Kidney glomerular epithelial cell (primary cell): ENCODE results near the gene HNRNPA3.
"Not testable (repeated sequence)": the region's sequence is repeated elsewhere in the genome, so short reads cannot be mapped to it uniquely, and the experiment has no call there.

Experiments
- DNase-seq: peaks from one replicate; lab custom pipeline; 2025; lab: John Stamatoyannopoulos, UW

The HNRNPA3 gene

GRCh38 chr2:177188482-177189469 lies 23.8 kb upstream of the HNRNPA3 start:
- DNase-seq = no peak

GRCh38 chr2:177190941-177191340 lies 21.7 kb upstream of the HNRNPA3 start:
- no peak for DNase-seq

GRCh38 chr2:177192788-177193187 lies 19.8 kb upstream of the HNRNPA3 start:
- no peak for DNase-seq

GRCh38 chr2:177193240-177193639 lies 19.4 kb upstream of the HNRNPA3 start:
- no peak for DNase-seq

GRCh38 chr2:177195194-177195593 lies 17.4 kb upstream of the HNRNPA3 start:
- DNase-seq = no peak

- DNase-seq = not testable (repeated sequence)
Measured at GRCh38 chr2:177200419-177200818, 12.2 kb upstream of the HNRNPA3 start.

- DNase-seq = no peak
Measured at GRCh38 chr2:177201919-177202346, 10.7 kb upstream of the HNRNPA3 start.

GRCh38 chr2:177204417-177204816 lies 8.2 kb upstream of the HNRNPA3 start:
- no peak for DNase-seq

- DNase-seq = no peak
Measured at GRCh38 chr2:177207101-177207500, 5.5 kb upstream of the HNRNPA3 start.

GRCh38 chr2:177211169-177211568 lies 1.4 kb upstream of the HNRNPA3 start:
- no peak for DNase-seq

- no peak for DNase-seq
Measured at GRCh38 chr2:177211576-177212105, 953 bp upstream of the HNRNPA3 start.

- DNase-seq = peak; percentile 81
Measured at GRCh38 chr2:177212891-177213856, 580 bp downstream of the HNRNPA3 start.

- DNase-seq = no peak
Measured at GRCh38 chr2:177217247-177217843, 4.8 kb downstream of the HNRNPA3 start.

- DNase-seq = not testable (repeated sequence)
Measured at GRCh38 chr2:177219787-177220186, 7.2 kb downstream of the HNRNPA3 start.

- DNase-seq = no peak
Measured at GRCh38 chr2:177221534-177221933, 8.9 kb downstream of the HNRNPA3 start.

- no peak for DNase-seq
Measured at GRCh38 chr2:177221970-177222369, 9.4 kb downstream of the HNRNPA3 start.

- not testable (repeated sequence) for DNase-seq
Measured at GRCh38 chr2:177223436-177223835, 10.8 kb downstream of the HNRNPA3 start.

GRCh38 chr2:177225965-177226360 lies 13.4 kb downstream of the HNRNPA3 start:
- DNase-seq = no peak

- DNase-seq = no peak
Measured at GRCh38 chr2:177229442-177230242, 17.0 kb downstream of the HNRNPA3 start.

GRCh38 chr2:177231270-177231669 lies 18.7 kb downstream of the HNRNPA3 start:
- DNase-seq = no peak
